IMR-90 (cell line): ENCODE results near the gene DGKB. TPM values are rescaled to one million over a fixed set of nuclear protein-coding genes. Genes with fewer than 3 reads are reported as not detected.

Experiments
- ATAC-seq: fragments of 200-7000 bp; cut with Tn5 transposase; 2 replicates; pipeline ENCODE4 v1.9.1; 2020; ENCODE audit warnings: low read depth, mild to moderate bottlenecking, moderate library complexity
- BruUV-seq: library from RNA; stranded (reverse); fragments of 400-500 nt; replicated peaks from 2 replicates; lab custom pipeline; 2021; lab: Mats Ljungman, UMichigan
- CTCF ChIA-PET: fragments of 300-600 bp; formaldehyde crosslinking; extraction: SDS; loops from one replicate; lab custom pipeline; 2021; ENCODE audit warnings: antibody characterized with exemption; lab: Yijun Ruan, JAX
- POLR2A ChIA-PET: fragments of 300-600 bp; sonication (Branson Sonifier 250); formaldehyde crosslinking; loops from one replicate; lab custom pipeline; 2022; ENCODE audit warnings: antibody characterized with exemption; ENCODE audit not compliant: unreplicated experiment; lab: Charles Lee
- DNase-seq: peaks from one replicate; pipeline ENCODE4 v3.0.0; 2013
- H2AFZ ChIP-seq: replicated peaks from 2 replicates; pipeline ENCODE3; 2013; ENCODE audit warnings: low read length, mild to moderate bottlenecking; ENCODE audit not compliant: poor library complexity
- H2AK5ac ChIP-seq: 2 replicates; pipeline ENCODE4 v1.6.1; 2013; ENCODE audit warnings: low read depth, low read length, inconsistent platforms
- H2AK9ac ChIP-seq: replicated peaks from 2 replicates; pipeline ENCODE3; 2013; ENCODE audit warnings: mild to moderate bottlenecking, low read depth, low read length, moderate library complexity; ENCODE audit not compliant: poor library complexity
- H2BK120ac ChIP-seq: 2 replicates; pipeline ENCODE4 v1.6.1; 2013; ENCODE audit warnings: low read depth, low read length, inconsistent platforms
- H2BK15ac ChIP-seq: 3 replicates; pipeline ENCODE4 v1.6.1; 2013; ENCODE audit warnings: low read depth, low read length, inconsistent platforms
- H2BK20ac ChIP-seq: 2 replicates; pipeline ENCODE4 v1.6.1; 2013; ENCODE audit warnings: low read depth, mild to moderate bottlenecking, inconsistent platforms, low read length, moderate library complexity
- H2BK5ac ChIP-seq: 2 replicates; pipeline ENCODE4 v1.6.1; 2013; ENCODE audit warnings: mild to moderate bottlenecking, low read depth, low read length, inconsistent platforms; ENCODE audit not compliant: poor library complexity, severe bottlenecking
- H3K14ac ChIP-seq: replicated peaks from 2 replicates; pipeline ENCODE4 v1.6.1; 2013; ENCODE audit warnings: low read depth, low read length, inconsistent platforms
- H3K18ac ChIP-seq: 2 replicates; pipeline ENCODE4 v1.6.1; 2013; ENCODE audit warnings: low read depth, low read length, control low read depth
- H3K23ac ChIP-seq: 2 replicates; pipeline ENCODE4 v1.6.1; 2013; ENCODE audit warnings: low read depth, low read length, inconsistent platforms
- H3K27ac ChIP-seq: 2 replicates; pipeline ENCODE4 v1.5.1; 2013; ENCODE audit warnings: mild to moderate bottlenecking, control low read depth, low read length; ENCODE audit not compliant: insufficient read depth
- H3K27me3 ChIP-seq: 2 replicates; pipeline ENCODE4 v1.6.1; 2013; ENCODE audit warnings: low read length; ENCODE audit not compliant: control insufficient read depth, insufficient read depth
- H3K36me3 ChIP-seq: 2 replicates; pipeline ENCODE4 v1.6.1; 2013; ENCODE audit warnings: low read length, mixed read lengths; ENCODE audit not compliant: control insufficient read depth, insufficient read depth
- H3K4ac ChIP-seq: 2 replicates; pipeline ENCODE4 v1.6.1; 2013; ENCODE audit warnings: low read depth, low read length, inconsistent platforms
- H3K4me1 ChIP-seq: 2 replicates; pipeline ENCODE4 v1.6.1; 2013; ENCODE audit warnings: low read length, mixed read lengths; ENCODE audit not compliant: control insufficient read depth, insufficient read depth
- H3K4me2 ChIP-seq: 2 replicates; pipeline ENCODE4 v1.6.1; 2013; ENCODE audit warnings: low read depth, mild to moderate bottlenecking, control low read depth, low read length, moderate library complexity
- H3K4me3 ChIP-seq: 2 replicates; pipeline ENCODE4 v1.5.1; 2013; ENCODE audit warnings: low read depth, mild to moderate bottlenecking, control low read depth, low read length, moderate library complexity; ENCODE audit not compliant: insufficient read depth
- H3K56ac ChIP-seq: 2 replicates; pipeline ENCODE4 v1.6.1; 2013; ENCODE audit warnings: low read length, inconsistent platforms; ENCODE audit not compliant: insufficient read depth; ENCODE audit errors: extremely low read depth
- H3K79me1 ChIP-seq, 2 experiments: 2 replicates each; pipeline ENCODE4 v1.6.1; 2013; ENCODE audit warnings: low read length in 2 of 2, inconsistent platforms in 1 of 2, low read depth in 1 of 2
- H3K9ac ChIP-seq: 2 replicates; pipeline ENCODE4 v1.6.1; 2013; ENCODE audit warnings: low read depth, low read length, control low read depth
- H3K9me1 ChIP-seq: 2 replicates; pipeline ENCODE4 v1.6.1; 2013; ENCODE audit warnings: low read length, inconsistent platforms; ENCODE audit not compliant: insufficient read depth
- H3K9me3 ChIP-seq: 2 replicates; pipeline ENCODE4 v1.6.1; 2013; ENCODE audit warnings: low read length; ENCODE audit not compliant: control insufficient read depth, insufficient read depth
- H4K20me1 ChIP-seq: 2 replicates; pipeline ENCODE4 v1.6.1; 2013; ENCODE audit warnings: low read length, inconsistent platforms; ENCODE audit not compliant: insufficient read depth
- H4K5ac ChIP-seq: 2 replicates; pipeline ENCODE4 v1.6.1; 2013; ENCODE audit warnings: mild to moderate bottlenecking, low read depth, low read length, control low read depth
- H4K8ac ChIP-seq, 2 experiments: 2 replicates each; pipeline ENCODE4 v1.6.1; 2013; ENCODE audit warnings: low read depth in 2 of 2, low read length in 2 of 2, control low read depth in 1 of 2, inconsistent platforms in 1 of 2
- H4K91ac ChIP-seq: 2 replicates; pipeline ENCODE4 v1.6.1; 2013; ENCODE audit warnings: low read depth, low read length, inconsistent platforms; ENCODE audit not compliant: insufficient read depth
- BHLHE40 ChIP-seq: fragments of 150-350 bp; IDR thresholded peaks from 2 replicates; pipeline ENCODE4 v1.6.1; 2016; ENCODE audit warnings: mild to moderate bottlenecking, low read depth, low read length
- CHD1 ChIP-seq: IDR thresholded peaks from 2 replicates; pipeline ENCODE4 v1.6.1; 2012; ENCODE audit warnings: low read depth, low read length, improper control_type of control experiment
- CTCF ChIP-seq: conservative IDR thresholded peaks from 2 replicates; pipeline ENCODE4 v1.5.1; 2012; ENCODE audit warnings: mild to moderate bottlenecking, low read depth, low read length, improper control_type of control experiment
- FOS ChIP-seq: fragments of 150-350 bp; IDR thresholded peaks from 2 replicates; pipeline ENCODE4 v1.6.1; 2016; ENCODE audit warnings: low read depth, low read length
- MAFK ChIP-seq: IDR thresholded peaks from 2 replicates; pipeline ENCODE4 v1.6.1; 2012; ENCODE audit warnings: low read depth, low read length, improper control_type of control experiment
- MAZ ChIP-seq: IDR thresholded peaks from 2 replicates; pipeline ENCODE4 v1.6.1; 2012; ENCODE audit warnings: low read depth, mild to moderate bottlenecking, low read length, improper control_type of control experiment, moderate library complexity, borderline replicate concordance
- NFE2L2 ChIP-seq: fragments of 150-350 bp; IDR thresholded peaks from 2 replicates; pipeline ENCODE4 v1.6.1; 2016; ENCODE audit warnings: low read depth, mild to moderate bottlenecking, low read length
- RAD21 ChIP-seq: IDR thresholded peaks from 2 replicates; pipeline ENCODE4 v1.6.1; 2012; ENCODE audit warnings: low read length, improper control_type of control experiment
- RCOR1 ChIP-seq: IDR thresholded peaks from 2 replicates; pipeline ENCODE4 v1.6.1; 2012; ENCODE audit warnings: mild to moderate bottlenecking, low read length, improper control_type of control experiment; ENCODE audit not compliant: insufficient replicate concordance
- RFX5 ChIP-seq: IDR thresholded peaks from 2 replicates; pipeline ENCODE4 v1.8.0; 2012; ENCODE audit warnings: low read depth, mild to moderate bottlenecking, low read length, moderate library complexity
- SMC3 ChIP-seq: fragments of 150-350 bp; IDR thresholded peaks from 2 replicates; pipeline ENCODE4 v1.6.1; 2016; ENCODE audit warnings: low read depth, mild to moderate bottlenecking, antibody characterized with exemption, low read length, moderate library complexity
- WGBS, 2 experiments: methylation state at CpG; one replicate each; pipeline versions ENCODE4 v1.1.5 to v1.1.7; 2013; ENCODE audit warnings: missing lambda C conversion rate in 2 of 2; ENCODE audit not compliant: insufficient read length in 1 of 2; ENCODE audit errors: extremely low coverage in 2 of 2; 5-methylcytosine and 5-hydroxymethylcytosine counted together
- dilution Hi-C: fragments of 300-500 bp; cut with HindIII; formaldehyde crosslinking; loops from one replicate; pipeline ENCODE4 v1.14.3; 2018; ENCODE audit warnings: low sequenced_read_pairs; ENCODE audit not compliant: unreplicated experiment
- in situ Hi-C: fragments of 300-500 bp; cut with MboI; formaldehyde crosslinking; loops from 3 replicates; pipeline ENCODE4 v1.14.3; 2019; ENCODE audit warnings: low sequenced_read_pairs, inconsistent platforms, mixed read lengths
- intact Hi-C: fragments of 100-400 bp; cut with micrococcal nuclease; formaldehyde crosslinking; loops from 2 replicates; pipeline ENCODE4 v1.10.0; 2022
- polyA plus RNA-seq, 3 experiments: library from polyadenylated mRNA; depleted of rRNA; stranded (reverse); fragments of >200 nt; gene quantifications; 2 replicates each; pipeline ENCODE4 v1.2.3, GENCODE V29; 2012; ENCODE audit warnings: low replicate concordance in 1 of 3
- total RNA-seq: library from RNA; depleted of rRNA; stranded (reverse); fragments of >200 nt; gene quantifications from 2 replicates; pipeline ENCODE4 v1.2.3, GENCODE V29; 2012
- TF ChIP-seq, protein P1 (sequence below): fragments of 150-350 bp; IDR thresholded peaks from 2 replicates; pipeline ENCODE4 v1.6.1; 2017; ENCODE audit warnings: mild to moderate bottlenecking, antibody characterized with exemption, low read length, low read depth
- TF ChIP-seq, protein P2 (sequence below): fragments of 150-350 bp; IDR thresholded peaks from 2 replicates; pipeline ENCODE4 v1.6.1; 2016; ENCODE audit warnings: low read depth, mild to moderate bottlenecking, low read length, moderate library complexity, borderline replicate concordance

DGKB gene
- total and polyA plus RNA-seq, 2 of the 4 experiments (the other 2 are of a cell fraction): not detected

GRCh38 chr7:14751461-14751860 is 151.1 kb downstream of the DGKB start:
- Histone ChIP-seq H3K9me3 (no peaks in the 10 kb centered on the region), H3K23ac (no peak overlapping the region), H4K8ac (no peak overlapping the region), H3K27ac (no peak overlapping the region), H3K14ac (no peak overlapping the region), H2BK15ac (no peak overlapping the region), H3K27me3 (no peaks in the 10 kb centered on the region), H3K4me3 (no peak overlapping the region), H2BK5ac (no peak overlapping the region), H3K9me1 (no peaks in the 10 kb centered on the region), H4K91ac (no peak overlapping the region), H2BK120ac (no peak overlapping the region), H3K4me1 (no peaks in the 10 kb centered on the region), H2AK5ac (no peak overlapping the region), H3K4me2 (no peak overlapping the region), H3K9ac (no peak overlapping the region), H3K36me3 (no peaks in the 10 kb centered on the region), H4K5ac (no peak overlapping the region), H3K18ac (no peak overlapping the region), H3K4ac (no peak overlapping the region), H2BK20ac (no peak overlapping the region), H3K79me1 (no peaks in the 10 kb centered on the region), H2AK9ac (no peak overlapping the region), H4K20me1 (no peaks in the 10 kb centered on the region), H3K56ac (no peak overlapping the region), H2AFZ (no peak overlapping the region)
- BruUV-seq: no TSS peak
- dilution Hi-C loops (no loop called here), in situ Hi-C loops (no loop called here), intact Hi-C loops (no loop called here)
- CTCF ChIA-PET: no interaction called here
- WGBS, 2 experiments: no CpG with 5 or more reads among the region's 1 CpG
- no peak for TF ChIP-seq CTCF
- TF ChIP-seq, protein P1, sequence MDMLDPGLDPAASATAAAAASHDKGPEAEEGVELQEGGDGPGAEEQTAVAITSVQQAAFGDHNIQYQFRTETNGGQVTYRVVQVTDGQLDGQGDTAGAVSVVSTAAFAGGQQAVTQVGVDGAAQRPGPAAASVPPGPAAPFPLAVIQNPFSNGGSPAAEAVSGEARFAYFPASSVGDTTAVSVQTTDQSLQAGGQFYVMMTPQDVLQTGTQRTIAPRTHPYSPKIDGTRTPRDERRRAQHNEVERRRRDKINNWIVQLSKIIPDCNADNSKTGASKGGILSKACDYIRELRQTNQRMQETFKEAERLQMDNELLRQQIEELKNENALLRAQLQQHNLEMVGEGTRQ: no peak
- no peak for TF ChIP-seq MAFK
- no peak for TF ChIP-seq FOS
- TF ChIP-seq, protein P2, sequence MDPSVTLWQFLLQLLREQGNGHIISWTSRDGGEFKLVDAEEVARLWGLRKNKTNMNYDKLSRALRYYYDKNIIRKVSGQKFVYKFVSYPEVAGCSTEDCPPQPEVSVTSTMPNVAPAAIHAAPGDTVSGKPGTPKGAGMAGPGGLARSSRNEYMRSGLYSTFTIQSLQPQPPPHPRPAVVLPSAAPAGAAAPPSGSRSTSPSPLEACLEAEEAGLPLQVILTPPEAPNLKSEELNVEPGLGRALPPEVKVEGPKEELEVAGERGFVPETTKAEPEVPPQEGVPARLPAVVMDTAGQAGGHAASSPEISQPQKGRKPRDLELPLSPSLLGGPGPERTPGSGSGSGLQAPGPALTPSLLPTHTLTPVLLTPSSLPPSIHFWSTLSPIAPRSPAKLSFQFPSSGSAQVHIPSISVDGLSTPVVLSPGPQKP: no peak
- TF ChIP-seq RFX5: no peak
- no peak for TF ChIP-seq RCOR1
- no peak for TF ChIP-seq CHD1
- TF ChIP-seq BHLHE40: no peak
- TF ChIP-seq MAZ: no peak
- TF ChIP-seq NFE2L2: no peak
- no peak for TF ChIP-seq SMC3
- TF ChIP-seq RAD21: no peak
- POLR2A ChIA-PET: no interaction called here
- no peak for ATAC-seq
- no peak for DNase-seq
